Muscle of leg (tissue), 11 donors: ENCODE data around the gene PAWR. TPM values are rescaled to one million over a fixed set of nuclear protein-coding genes. Genes with fewer than 3 reads are reported as not detected.

ENCODE experiments used
- DNase-seq: peaks from one replicate; pipeline ENCODE4 v3.0.0; 2013
- H3K27ac ChIP-seq: one replicate; pipeline ENCODE4 v1.5.1; 2013; ENCODE audit warnings: mild to moderate bottlenecking, low read length, control low read depth
- H3K27me3 ChIP-seq: one replicate; pipeline ENCODE4 v1.6.1; 2013; ENCODE audit warnings: low read length; ENCODE audit not compliant: control insufficient read depth, insufficient read depth
- H3K36me3 ChIP-seq: one replicate; pipeline ENCODE4 v1.6.1; 2013; ENCODE audit warnings: low read length; ENCODE audit not compliant: control insufficient read depth, insufficient read depth
- H3K4me1 ChIP-seq: one replicate; pipeline ENCODE4 v1.6.1; 2013; ENCODE audit warnings: low read length; ENCODE audit not compliant: control insufficient read depth, insufficient read depth
- H3K4me3 ChIP-seq: one replicate; pipeline ENCODE4 v1.5.1; 2013; ENCODE audit warnings: low read length, control low read depth
- H3K9me3 ChIP-seq: replicated peaks from 2 replicates; pipeline ENCODE4 v1.6.1; 2013; ENCODE audit warnings: low read depth, low read length; ENCODE audit not compliant: control insufficient read depth
- WGBS: methylation state at CpG from one replicate; pipeline ENCODE4 v1.1.5; 2013; ENCODE audit warnings: missing lambda C conversion rate; ENCODE audit not compliant: insufficient coverage; 5-methylcytosine and 5-hydroxymethylcytosine counted together
- polyA plus RNA-seq, 8 donors: library from polyadenylated mRNA; unstranded; fragments of 120-200 nt; gene quantifications; one replicate each; pipeline versions ENCODE4 v1.2.1 to v1.2.3, GENCODE V29; 2013; ENCODE audit warnings: inconsistent platforms in 1 of 8, low replicate concordance in 1 of 8; ENCODE audit not compliant: insufficient read length in 8 of 8, insufficient read depth in 1 of 8
- total RNA-seq: library from RNA; stranded (reverse); fragments of 120-200 nt; gene quantifications from one replicate; pipeline ENCODE4 v1.2.4, GENCODE V29; 2013

Gene PAWR
- total and polyA plus RNA-seq, 9 donors, result 3.8 to 12.9 (median 7.6) TPM

DNA sequence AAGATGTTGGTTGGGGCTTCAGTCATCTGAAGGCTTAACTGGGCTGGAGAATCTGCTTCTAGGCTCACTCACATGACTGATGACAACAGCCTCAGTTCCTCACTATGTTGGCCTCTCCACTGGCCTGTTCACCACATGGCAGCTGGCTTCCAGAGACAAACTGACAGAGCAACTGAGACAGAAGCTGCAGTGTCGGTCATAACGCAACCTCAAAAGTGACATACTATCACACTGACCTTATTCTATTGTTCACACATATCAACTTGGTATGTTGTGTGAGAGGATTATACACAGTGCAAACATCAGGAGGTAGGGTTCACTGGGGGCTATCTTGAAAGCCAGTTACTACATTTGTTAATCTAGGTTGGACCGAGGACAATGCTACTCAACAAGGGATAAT is 92.9 kb downstream of the PAWR start:
- Histone ChIP-seq H3K4me3 (no peak overlapping the region), H3K4me1 (no peaks in the 10 kb centered on the region), H3K36me3 (no peaks in the 10 kb centered on the region), H3K9me3 (no peaks in the 10 kb centered on the region), H3K27ac (no peak overlapping the region), H3K27me3 (no peaks in the 10 kb centered on the region)
- WGBS, result no CpG with 5 or more reads among the region's 3 CpGs
- no peak for DNase-seq

DNA sequence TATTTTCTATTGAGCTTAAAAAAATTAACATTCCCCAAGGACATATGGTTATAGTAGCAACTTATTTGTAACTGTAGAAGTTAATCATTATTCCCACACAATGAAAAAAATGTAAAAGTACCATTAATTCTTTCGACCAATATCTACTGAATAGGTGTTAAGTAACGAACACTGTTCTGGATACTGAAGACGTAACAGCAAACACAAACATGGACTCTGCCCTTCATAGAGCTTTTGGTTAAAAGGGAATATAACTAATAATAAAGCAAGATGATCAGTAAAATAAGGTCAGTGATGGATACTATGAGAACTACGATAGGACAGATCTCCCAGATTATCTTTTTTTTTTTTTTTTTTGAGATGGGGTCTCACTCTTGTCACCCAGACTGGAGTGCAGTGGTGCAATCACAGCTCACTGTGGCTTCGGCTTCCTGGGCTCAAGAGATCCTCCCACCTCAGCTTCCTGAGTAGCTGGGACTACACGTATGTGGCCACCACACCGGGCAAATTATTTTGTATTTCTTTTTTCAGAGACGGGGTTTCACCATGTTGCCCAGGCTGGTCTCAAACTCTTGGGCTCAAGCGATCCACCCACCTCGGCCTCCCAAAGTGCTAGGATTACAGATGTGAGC is 93.9 kb downstream of the PAWR start:
- WGBS, result 91% methylated on average over 4 of the region's 10 CpGs
- no peaks in the 10 kb centered on the region for H3K36me3 ChIP-seq
- H3K27ac ChIP-seq, result no peak overlapping the region
- no peaks in the 10 kb centered on the region for H3K4me1 ChIP-seq
- H3K9me3 ChIP-seq, result no peaks in the 10 kb centered on the region
- no peaks in the 10 kb centered on the region for H3K27me3 ChIP-seq
- no peak overlapping the region for H3K4me3 ChIP-seq
- DNase-seq, result no peak

DNA sequence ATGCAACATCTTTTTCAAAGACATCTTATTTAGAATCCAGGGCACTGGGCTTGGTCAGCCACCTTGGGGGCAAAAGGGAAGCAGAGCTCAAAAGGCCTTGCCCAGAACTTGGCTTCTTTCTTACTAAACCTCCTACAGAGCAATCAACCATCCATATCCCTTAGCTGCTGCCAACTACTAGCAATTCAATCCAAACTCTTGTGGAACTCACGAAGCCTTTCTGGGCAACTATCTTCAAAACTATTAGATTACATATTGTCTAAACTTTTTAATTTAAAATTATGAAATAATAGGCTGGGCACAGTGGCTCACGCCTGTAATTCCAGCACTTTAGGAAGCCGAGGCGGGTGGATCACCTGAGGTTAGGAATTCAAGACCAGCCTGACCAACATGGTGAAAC is 95.5 kb downstream of the PAWR start:
- DNase-seq, result no peak

DNA sequence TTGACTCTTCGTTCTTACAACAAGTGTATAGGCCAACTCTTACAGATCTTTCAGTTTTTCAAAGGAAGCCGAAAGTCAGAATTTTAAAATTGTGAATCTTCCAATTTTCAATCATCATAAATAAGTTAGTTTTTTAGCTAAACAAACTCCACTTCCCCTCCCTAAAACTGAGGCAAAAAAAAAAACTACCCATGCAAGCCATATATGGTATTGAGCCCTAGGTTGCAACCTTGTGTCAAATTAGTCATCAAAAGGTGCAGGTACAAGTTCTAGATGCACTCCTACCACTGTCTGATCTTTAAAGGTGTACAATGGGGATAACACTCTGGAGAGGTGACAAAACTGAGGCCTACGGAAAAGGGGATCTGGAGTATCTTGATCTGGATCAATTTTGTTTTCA is 97.9 kb downstream of the PAWR start:
- Histone ChIP-seq H3K9me3 (no peaks in the 10 kb centered on the region), H3K36me3 (no peaks in the 10 kb centered on the region), H3K27ac (no peak overlapping the region), H3K27me3 (no peaks in the 10 kb centered on the region), H3K4me3 (no peak overlapping the region), H3K4me1 (no peaks in the 10 kb centered on the region)
- no CpG with 5 or more reads among the region's 3 CpGs for WGBS
- DNase-seq, result no peak

More for the DNA sequence above, 95.5 kb downstream of the PAWR start:
- Histone ChIP-seq H3K4me1 (no peaks in the 10 kb centered on the region), H3K9me3 (no peaks in the 10 kb centered on the region), H3K36me3 (no peaks in the 10 kb centered on the region), H3K27me3 (no peaks in the 10 kb centered on the region), H3K27ac (no peak overlapping the region), H3K4me3 (no peak overlapping the region)
- WGBS, result no CpG with 5 or more reads among the region's 4 CpGs

DNA sequence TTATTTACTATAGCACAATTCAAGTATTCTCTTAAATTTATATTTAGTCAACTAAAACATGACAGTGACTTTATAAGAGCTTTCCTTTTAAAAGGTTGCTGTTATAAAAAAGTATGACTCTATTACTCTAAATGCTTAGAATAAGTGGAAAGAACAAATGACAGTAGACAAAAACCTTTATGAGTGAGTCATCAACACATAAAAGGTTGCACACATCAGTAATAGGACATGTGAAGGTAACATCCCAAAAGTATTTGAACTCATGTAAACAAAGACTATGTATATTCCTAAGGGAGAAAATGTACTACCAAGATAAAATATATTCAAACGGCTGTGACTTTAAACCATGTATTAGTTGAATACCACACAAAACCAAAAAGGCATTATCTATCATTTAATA is 98.8 kb downstream of the PAWR start:
- H3K36me3 ChIP-seq, result no peaks in the 10 kb centered on the region
- no peak overlapping the region for H3K4me3 ChIP-seq
- no peaks in the 10 kb centered on the region for H3K27me3 ChIP-seq
- no peak for DNase-seq
- no peaks in the 10 kb centered on the region for H3K9me3 ChIP-seq
- no peak overlapping the region for H3K27ac ChIP-seq
- WGBS, result no CpG with 5 or more reads among the region's 1 CpG
- H3K4me1 ChIP-seq, result no peaks in the 10 kb centered on the region

DNA sequence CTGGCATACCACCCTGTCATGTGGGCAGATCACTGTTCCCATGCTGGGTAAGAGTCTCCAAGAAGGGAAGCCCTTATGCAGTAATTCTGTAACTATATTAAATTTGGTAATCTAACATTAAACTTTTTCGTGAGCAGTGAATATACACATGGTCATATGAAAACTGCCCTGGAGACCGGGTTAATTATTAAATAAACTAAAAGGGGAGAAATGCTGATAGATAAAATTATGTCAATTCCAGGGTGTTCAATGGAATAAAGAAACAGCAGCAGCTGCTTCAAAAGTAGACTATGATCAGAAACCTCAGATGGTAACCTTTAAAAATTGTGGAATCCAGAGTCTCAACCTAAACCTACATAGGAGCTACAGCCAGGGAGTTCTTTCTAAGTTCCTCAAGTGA is 100.0 kb downstream of the PAWR start:
- Histone ChIP-seq H3K27me3 (no peaks in the 10 kb centered on the region), H3K36me3 (no peaks in the 10 kb centered on the region), H3K4me3 (no peak overlapping the region), H3K27ac (no peak overlapping the region), H3K4me1 (no peaks in the 10 kb centered on the region), H3K9me3 (no peaks in the 10 kb centered on the region)
- no CpG with 5 or more reads among the region's 2 CpGs for WGBS
- no peak for DNase-seq

DNA sequence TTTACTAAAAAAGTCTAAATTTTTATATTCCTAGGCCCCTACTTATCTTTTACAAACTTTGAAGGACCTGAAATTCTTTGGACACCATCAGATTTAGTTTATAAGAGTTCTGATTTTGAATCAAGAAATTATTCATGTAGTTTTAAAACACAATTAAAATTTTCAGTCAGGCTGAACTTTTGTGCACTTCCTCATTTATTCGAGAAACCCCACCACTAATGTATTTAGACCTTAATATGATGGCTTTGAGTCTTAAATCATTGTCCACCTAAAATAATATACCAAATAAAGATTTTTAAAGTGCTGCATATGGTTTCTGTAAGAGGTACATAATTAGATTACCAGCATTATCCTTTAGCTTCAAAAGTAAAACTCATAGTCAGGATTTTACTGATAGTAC is 103.4 kb downstream of the PAWR start:
- no CpG with 5 or more reads among the region's 1 CpG for WGBS
- Histone ChIP-seq H3K4me3 (no peak overlapping the region), H3K27me3 (no peaks in the 10 kb centered on the region), H3K27ac (no peak overlapping the region), H3K9me3 (no peaks in the 10 kb centered on the region), H3K4me1 (no peaks in the 10 kb centered on the region), H3K36me3 (no peaks in the 10 kb centered on the region)
- DNase-seq, result no peak

DNA sequence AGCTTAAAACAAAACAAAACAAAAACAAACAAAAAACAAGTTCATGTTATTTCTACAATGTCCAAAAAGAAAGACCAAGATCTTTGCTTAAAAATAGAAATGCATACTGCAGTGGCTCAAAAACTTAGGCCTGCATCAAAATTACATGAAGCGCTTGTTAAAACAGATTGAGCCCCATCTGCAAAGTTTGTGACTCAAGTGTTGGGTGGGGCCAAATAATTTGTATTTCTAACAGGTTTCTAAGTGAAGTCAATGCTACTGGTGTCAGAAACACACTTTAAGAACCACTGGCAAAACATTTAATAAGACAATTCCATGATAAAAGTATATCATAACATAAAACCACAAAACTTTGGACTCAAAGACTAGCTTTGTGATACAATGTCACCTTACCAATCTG is 105.6 kb downstream of the PAWR start:
- Histone ChIP-seq H3K36me3 (no peaks in the 10 kb centered on the region), H3K9me3 (no peaks in the 10 kb centered on the region), H3K4me1 (no peaks in the 10 kb centered on the region), H3K4me3 (no peak overlapping the region), H3K27me3 (no peaks in the 10 kb centered on the region), H3K27ac (no peak overlapping the region)
- WGBS, result 100% methylated on average over 1 of the region's 1 CpG
- DNase-seq, result no peak

DNA sequence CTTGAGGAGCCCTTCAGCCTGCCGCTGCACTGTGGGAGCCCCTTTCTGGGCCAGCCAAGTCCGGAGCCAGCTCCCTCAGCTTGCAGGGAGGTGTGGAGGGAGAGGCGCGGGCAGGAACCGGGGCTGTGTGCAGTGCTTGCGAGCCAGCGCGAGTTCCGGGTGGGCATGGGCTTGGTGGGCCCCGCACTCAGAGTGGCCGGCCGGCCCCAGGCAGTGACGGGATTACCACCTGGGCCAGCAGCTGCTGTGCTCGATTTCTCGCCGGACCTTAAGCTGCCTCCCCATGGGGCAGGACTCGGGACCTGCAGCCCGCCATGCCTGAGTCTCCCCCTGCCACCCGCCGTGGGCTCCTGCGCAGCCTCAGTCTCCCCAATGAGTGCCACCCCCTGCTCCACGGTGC is 116.9 kb downstream of the PAWR start:
- Histone ChIP-seq H3K36me3 (no peaks in the 10 kb centered on the region), H3K27me3 (no peaks in the 10 kb centered on the region), H3K4me3 (no peak overlapping the region), H3K9me3 (peaks cover 21% of the 10 kb centered on the region), H3K4me1 (no peaks in the 10 kb centered on the region), H3K27ac (no peak overlapping the region)
- 95% methylated on average over 22 of the region's 22 CpGs for WGBS
- no peak for DNase-seq

DNA sequence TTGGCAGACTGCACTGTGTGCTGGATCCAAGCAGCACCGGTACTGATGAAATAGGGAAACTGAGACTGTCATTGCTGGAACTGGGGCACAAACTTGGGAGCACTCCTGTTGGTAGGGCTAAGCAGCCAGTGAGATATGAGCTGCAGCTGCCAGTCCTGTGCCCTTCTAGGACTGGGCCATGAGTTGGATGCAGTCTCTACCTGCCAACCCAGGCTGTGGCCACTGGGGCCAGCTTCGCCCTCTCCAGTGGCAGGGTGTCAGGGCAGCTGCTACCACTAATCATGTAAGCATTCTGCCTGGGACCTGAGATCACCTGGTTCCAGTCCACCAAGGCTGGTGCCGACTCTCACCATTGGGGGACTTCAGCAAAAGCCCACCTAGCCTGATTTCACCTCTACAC is 121.1 kb downstream of the PAWR start:
- Histone ChIP-seq H3K4me1 (no peaks in the 10 kb centered on the region), H3K4me3 (no peak overlapping the region), H3K27ac (no peak overlapping the region), H3K9me3 (peaks cover 20% of the 10 kb centered on the region), H3K36me3 (no peaks in the 10 kb centered on the region), H3K27me3 (no peaks in the 10 kb centered on the region)
- 94% methylated on average over 3 of the region's 3 CpGs for WGBS
- DNase-seq, result no peak

DNA sequence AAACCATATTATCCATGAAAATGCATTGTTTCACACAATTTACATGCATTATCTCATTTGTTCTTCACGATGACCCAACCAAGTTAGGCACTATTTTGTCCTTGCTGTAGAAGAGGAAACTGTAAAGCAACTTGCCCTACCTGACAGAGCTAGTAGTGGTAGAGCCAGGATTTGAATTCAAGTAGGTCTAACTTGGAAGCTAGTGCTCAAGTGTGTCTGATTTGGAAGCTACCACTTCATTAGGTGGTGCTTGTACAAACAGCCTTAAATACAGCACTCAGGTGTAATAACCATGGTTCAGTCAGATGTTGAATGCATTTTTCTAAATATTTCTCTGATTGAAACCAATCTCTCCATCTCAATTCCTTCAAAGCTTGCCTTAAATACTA is 123.6 kb downstream of the PAWR start:
- Histone ChIP-seq H3K27me3 (no peaks in the 10 kb centered on the region), H3K36me3 (no peaks in the 10 kb centered on the region), H3K4me3 (no peak overlapping the region), H3K9me3 (peaks cover 11% of the 10 kb centered on the region), H3K27ac (no peak overlapping the region), H3K4me1 (no peaks in the 10 kb centered on the region)
- DNase-seq, result no peak
- no CpG with 5 or more reads among the region's 1 CpG for WGBS
